Erythroblast (primary cell): ENCODE results near the gene CFAP300.

Experiments used
- DNase-seq, 2 experiments: peaks; one replicate each; lab custom pipeline; 2025; lab: John Stamatoyannopoulos, UW
- GATA1 ChIP-seq: IDR thresholded peaks from 2 replicates; pipeline ENCODE4 v1.6.1; 2011; ENCODE audit warnings: low read depth, mild to moderate bottlenecking, control low read depth, low read length, moderate library complexity
- POLR2A ChIP-seq: IDR thresholded peaks from 2 replicates; pipeline ENCODE4 v1.6.1; 2011; ENCODE audit warnings: mild to moderate bottlenecking, low read length

Gene CFAP300

GRCh38 chr11:102121329-102121728 lies 74.1 kb downstream of the CFAP300 start:
- no peak for TF ChIP-seq POLR2A
- no peak for TF ChIP-seq GATA1
- DNase-seq, result no peak
